HTERT RPE-1 (cell line): Measurements from ENCODE around the gene RBM28.

Source experiments
- in situ Hi-C: fragments of 300-500 bp; cut with MboI; formaldehyde crosslinking; loops from 4 replicates; pipeline ENCODE4 v1.14.3; 2020; ENCODE audit warnings: low sequenced_read_pairs

Gene RBM28

GRCh38 chr7:128374041-128374440 is 30.3 kb upstream of the RBM28 start:
- in situ Hi-C loops: no loop called here

- in situ Hi-C loops: no loop called here
Measured at GRCh38 chr7:128373606-128374005, 29.9 kb upstream of the RBM28 start.

GRCh38 chr7:128370491-128370890 is 26.8 kb upstream of the RBM28 start:
- in situ Hi-C loops: no loop called here

GRCh38 chr7:128366986-128367385 is 23.3 kb upstream of the RBM28 start:
- in situ Hi-C loops: no loop called here

GRCh38 chr7:128366300-128366699 is 22.6 kb upstream of the RBM28 start:
- in situ Hi-C loops: no loop called here

- in situ Hi-C loops: no loop called here
Measured at GRCh38 chr7:128365432-128365831, 21.7 kb upstream of the RBM28 start.

- in situ Hi-C loops: no loop called here
Measured at GRCh38 chr7:128364166-128364870, 20.6 kb upstream of the RBM28 start.

- in situ Hi-C loops: no loop called here
Measured at GRCh38 chr7:128363261-128363721, 19.6 kb upstream of the RBM28 start.

GRCh38 chr7:128362670-128363069 is 19.0 kb upstream of the RBM28 start:
- in situ Hi-C loops: no loop called here

- in situ Hi-C loops: no loop called here
Measured at GRCh38 chr7:128361411-128362379, 18.0 kb upstream of the RBM28 start, which contains the start of gene PRRT4. Gene PRRT4, minus strand, starts transcription at chr7:128361690.

GRCh38 chr7:128360359-128360678 is 16.6 kb upstream of the RBM28 start:
- in situ Hi-C loops: no loop called here

- in situ Hi-C loops: no loop called here
Measured at GRCh38 chr7:128359939-128360338, 16.2 kb upstream of the RBM28 start.

GRCh38 chr7:128359336-128359735 is 15.6 kb upstream of the RBM28 start:
- in situ Hi-C loops: no loop called here

GRCh38 chr7:128358233-128358632 is 14.5 kb upstream of the RBM28 start:
- in situ Hi-C loops: no loop called here

- in situ Hi-C loops: no loop called here
Measured at GRCh38 chr7:128357217-128357613, 13.5 kb upstream of the RBM28 start.

- in situ Hi-C loops: no loop called here
Measured at GRCh38 chr7:128356546-128357216, 13.0 kb upstream of the RBM28 start.

GRCh38 chr7:128353610-128354009 is 9.9 kb upstream of the RBM28 start:
- in situ Hi-C loops: no loop called here

- in situ Hi-C loops: no loop called here
Measured at GRCh38 chr7:128353189-128353588, 9.5 kb upstream of the RBM28 start.

GRCh38 chr7:128352636-128353035 is 8.9 kb upstream of the RBM28 start:
- in situ Hi-C loops: no loop called here

- in situ Hi-C loops: no loop called here
Measured at GRCh38 chr7:128352153-128352537, 8.4 kb upstream of the RBM28 start.
